Sigmoid colon (tissue), 4 donors: Measurements from ENCODE around the gene NDRG2.

Source experiments
- CTCF ChIP-seq, 4 experiments: fragments of 450-650 bp in 3 of 4; fragments of 200-600 bp in 1 of 4; IDR thresholded peaks; one replicate each; pipeline ENCODE4 v1.5.1; 2016 to 2019; ENCODE audit warnings: antibody characterized with exemption in 4 of 4, mild to moderate bottlenecking in 3 of 4, moderate library complexity in 2 of 4
- POLR2A ChIP-seq, 2 donors: fragments of 450-650 bp; IDR thresholded peaks; one replicate each; pipeline ENCODE4 v1.6.1; 2016; ENCODE audit warnings: antibody characterized with exemption in 2 of 2, mild to moderate bottlenecking in 2 of 2, moderate library complexity in 2 of 2
- POLR2AphosphoS5 ChIP-seq, 4 donors: sonication (generic); formaldehyde crosslinking; IDR thresholded peaks; one replicate each; pipeline ENCODE4 v1.6.1; 2017; ENCODE audit warnings: antibody characterized with exemption in 4 of 4

GRCh38 chr14:20969336-20969735 is 55.5 kb downstream of the NDRG2 start:
- TF ChIP-seq POLR2A (IDR thresholded peaks at IDR 0.05) (no peak), CTCF (IDR thresholded peaks at IDR 0.05) (no peak), POLR2AphosphoS5 (IDR thresholded peaks at IDR 0.05) (no peak)
